Caco-2 (cell line): ENCODE results near the gene VSIG1. TPM values are rescaled to one million over a fixed set of nuclear protein-coding genes. Genes with fewer than 3 reads are reported as not detected.

Experiments
- BruUV-seq: library from RNA; stranded (reverse); fragments of 400-500 nt; replicated peaks from 2 replicates; lab custom pipeline; 2021; lab: Mats Ljungman, UMichigan
- CTCF ChIA-PET: fragments of 300-600 bp; sonication (Branson Sonifier 250); formaldehyde crosslinking; loops from one replicate; lab custom pipeline; 2022; ENCODE audit warnings: antibody characterized with exemption; lab: Charles Lee
- POLR2A ChIA-PET: fragments of 300-600 bp; sonication (Branson Sonifier 250); formaldehyde crosslinking; loops from one replicate; lab custom pipeline; 2022; ENCODE audit warnings: antibody characterized with exemption; lab: Charles Lee
- DNase-seq, 2 experiments: peaks; one replicate each; pipeline versions ENCODE4 v3.0.0 to v3.0.0-alpha.2; 2020 to 2022
- H3K27me3 ChIP-seq: replicated peaks from 2 replicates; pipeline ENCODE4 v1.6.0; 2011; ENCODE audit warnings: low read length; ENCODE audit not compliant: control insufficient read depth, insufficient read depth
- H3K36me3 ChIP-seq: 2 replicates; pipeline ENCODE4 v1.5.1; 2011; ENCODE audit warnings: low read length; ENCODE audit not compliant: control insufficient read depth, insufficient read depth
- H3K4me1 ChIP-seq: fragments of 250-450 bp; sonication (Bioruptor Pico); 2 replicates; pipeline ENCODE4 v1.5.1; 2020; ENCODE audit warnings: mild to moderate bottlenecking
- H3K4me3 ChIP-seq: 2 replicates; pipeline ENCODE4 v1.5.1; 2011; ENCODE audit warnings: low read depth, mild to moderate bottlenecking, control low read depth, low read length
- H3K9me3 ChIP-seq: fragments of 250-450 bp; sonication (Bioruptor Pico); 2 replicates; pipeline ENCODE4 v1.5.1; 2020; ENCODE audit warnings: mild to moderate bottlenecking, moderate library complexity
- H3K27ac Mint-ChIP-seq: one replicate; pipeline ENCODE4 v1.8.0; 2022; ENCODE audit warnings: mixed read lengths; ENCODE audit not compliant: unreplicated experiment
- H3K27me3 Mint-ChIP-seq: one replicate; pipeline ENCODE4 v1.8.0; 2022; ENCODE audit warnings: mixed read lengths; ENCODE audit not compliant: insufficient read depth, unreplicated experiment
- H3K36me3 Mint-ChIP-seq: one replicate; pipeline ENCODE4 v1.8.0; 2022; ENCODE audit warnings: mild to moderate bottlenecking, mixed read lengths; ENCODE audit not compliant: insufficient read depth, unreplicated experiment
- H3K4me1 Mint-ChIP-seq: one replicate; pipeline ENCODE4 v1.8.0; 2022; ENCODE audit warnings: low read depth, mixed read lengths; ENCODE audit not compliant: unreplicated experiment
- H3K4me3 Mint-ChIP-seq: one replicate; pipeline ENCODE4 v1.8.0; 2022; ENCODE audit warnings: mild to moderate bottlenecking, moderate library complexity, mixed read lengths; ENCODE audit not compliant: unreplicated experiment
- H3K9me3 Mint-ChIP-seq: one replicate; pipeline ENCODE4 v1.8.0; 2022; ENCODE audit warnings: mixed read lengths; ENCODE audit not compliant: unreplicated experiment
- intact Hi-C: fragments of 100-400 bp; cut with micrococcal nuclease; formaldehyde crosslinking; loops from one replicate; pipeline ENCODE4 v1.10.0; 2022; ENCODE audit not compliant: unreplicated experiment
- total RNA-seq: library from RNA; stranded (reverse); gene quantifications from 2 replicates; pipeline ENCODE4 v1.2.3, GENCODE V29; 2022
- TF ChIP-seq, protein P1 (sequence below), 2 experiments: fragments of 200-600 bp in 1 of 2; IDR thresholded peaks; 1 replicate in 1 of 2; 2 replicates in 1 of 2; pipeline versions ENCODE4 v1.5.1 to v1.8.0; 2011 to 2022; ENCODE audit warnings: antibody characterized with exemption in 1 of 2, control low read depth in 1 of 2, inconsistent platforms in 1 of 2, low read depth in 1 of 2, low read length in 1 of 2, mild to moderate bottlenecking in 1 of 2, moderate library complexity in 1 of 2; ENCODE audit not compliant: insufficient read depth in 1 of 2, severe bottlenecking in 1 of 2, unreplicated experiment in 1 of 2

VSIG1 gene
- total RNA-seq, 1 experiment from 2014 or later, result not detected

DNA sequence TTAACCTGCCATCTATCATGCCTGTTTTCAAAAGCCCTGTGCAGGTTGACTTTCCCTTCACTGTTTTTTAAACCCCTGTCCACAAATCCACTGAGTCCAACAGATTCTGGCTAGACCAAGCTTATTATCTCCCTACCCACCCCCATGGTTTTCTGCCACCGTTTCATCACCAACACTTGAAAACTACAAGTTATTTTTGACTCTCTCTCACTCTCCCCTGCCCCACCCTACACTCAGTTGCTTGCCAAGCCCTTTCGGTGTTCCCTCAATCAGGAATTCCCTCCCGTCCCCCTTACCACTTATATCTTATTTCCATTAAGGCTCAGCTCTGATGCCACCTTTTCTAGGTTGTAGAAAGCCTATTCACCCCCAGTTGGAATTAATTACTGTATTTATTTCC lies 76.4 kb downstream of the VSIG1 start:
- Mint-ChIP-seq H3K27ac (no peak overlapping the region), H3K4me3 (no peak overlapping the region), H3K9me3 (no peaks in the 10 kb centered on the region), H3K4me1 (no peaks in the 10 kb centered on the region), H3K36me3 (no peaks in the 10 kb centered on the region), H3K27me3 (no peaks in the 10 kb centered on the region)
- intact Hi-C loops, result no loop called here
- H3K9me3 ChIP-seq, result no peaks in the 10 kb centered on the region
- H3K4me3 ChIP-seq, result no peak overlapping the region
- CTCF ChIA-PET, result no interaction called here
- TF ChIP-seq, protein P1, sequence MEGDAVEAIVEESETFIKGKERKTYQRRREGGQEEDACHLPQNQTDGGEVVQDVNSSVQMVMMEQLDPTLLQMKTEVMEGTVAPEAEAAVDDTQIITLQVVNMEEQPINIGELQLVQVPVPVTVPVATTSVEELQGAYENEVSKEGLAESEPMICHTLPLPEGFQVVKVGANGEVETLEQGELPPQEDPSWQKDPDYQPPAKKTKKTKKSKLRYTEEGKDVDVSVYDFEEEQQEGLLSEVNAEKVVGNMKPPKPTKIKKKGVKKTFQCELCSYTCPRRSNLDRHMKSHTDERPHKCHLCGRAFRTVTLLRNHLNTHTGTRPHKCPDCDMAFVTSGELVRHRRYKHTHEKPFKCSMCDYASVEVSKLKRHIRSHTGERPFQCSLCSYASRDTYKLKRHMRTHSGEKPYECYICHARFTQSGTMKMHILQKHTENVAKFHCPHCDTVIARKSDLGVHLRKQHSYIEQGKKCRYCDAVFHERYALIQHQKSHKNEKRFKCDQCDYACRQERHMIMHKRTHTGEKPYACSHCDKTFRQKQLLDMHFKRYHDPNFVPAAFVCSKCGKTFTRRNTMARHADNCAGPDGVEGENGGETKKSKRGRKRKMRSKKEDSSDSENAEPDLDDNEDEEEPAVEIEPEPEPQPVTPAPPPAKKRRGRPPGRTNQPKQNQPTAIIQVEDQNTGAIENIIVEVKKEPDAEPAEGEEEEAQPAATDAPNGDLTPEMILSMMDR (IDR thresholded peaks at IDR 0.05; ENCODE audit: insufficient read depth in 1 of 2, low read depth in 1 of 2, low read length in 1 of 2, severe bottlenecking in 1 of 2, unreplicated experiment in 1 of 2), result no peak
- BruUV-seq, result no TSS peak
- POLR2A ChIA-PET, result no interaction called here
- H3K27me3 ChIP-seq, result no peaks in the 10 kb centered on the region
- H3K4me1 ChIP-seq, result no peaks in the 10 kb centered on the region
- no peaks in the 10 kb centered on the region for H3K36me3 ChIP-seq
- no peak for DNase-seq

DNA sequence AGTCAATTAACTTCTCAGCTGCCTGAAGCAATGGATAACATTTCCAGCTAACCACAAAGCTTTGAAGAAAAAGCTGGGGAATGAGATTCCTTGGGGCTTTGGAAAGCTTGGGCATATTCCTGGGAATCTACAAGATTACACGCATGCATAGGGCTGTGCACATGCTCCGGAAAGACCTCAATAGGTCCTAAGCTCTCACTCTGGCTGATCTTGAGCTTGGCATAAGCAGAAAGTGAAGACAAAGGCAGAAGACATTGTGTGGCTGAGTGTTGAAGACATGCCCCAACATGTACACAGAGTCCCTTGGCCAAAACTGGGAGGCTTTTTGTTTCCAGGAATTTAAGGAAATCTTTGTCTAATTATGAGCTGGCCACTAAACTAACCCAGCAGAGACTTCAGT lies 77.9 kb downstream of the VSIG1 start:
- no peak overlapping the region for H3K27ac Mint-ChIP-seq
- no peak overlapping the region for H3K4me3 Mint-ChIP-seq
- BruUV-seq, result no TSS peak
- no peaks in the 10 kb centered on the region for H3K4me1 Mint-ChIP-seq
- H3K27me3 Mint-ChIP-seq, result no peaks in the 10 kb centered on the region
- H3K4me1 ChIP-seq, result no peaks in the 10 kb centered on the region
- no peaks in the 10 kb centered on the region for H3K9me3 Mint-ChIP-seq
- ChIA-PET CTCF (no interaction called here), POLR2A (no interaction called here)
- TF ChIP-seq, protein P1 (IDR thresholded peaks at IDR 0.05; ENCODE audit: insufficient read depth in 1 of 2, low read depth in 1 of 2, low read length in 1 of 2, severe bottlenecking in 1 of 2, unreplicated experiment in 1 of 2), result no peak
- no peaks in the 10 kb centered on the region for H3K27me3 ChIP-seq
- no peak overlapping the region for H3K4me3 ChIP-seq
- no peaks in the 10 kb centered on the region for H3K36me3 ChIP-seq
- intact Hi-C loops, result no loop called here
- no peaks in the 10 kb centered on the region for H3K36me3 Mint-ChIP-seq
- no peaks in the 10 kb centered on the region for H3K9me3 ChIP-seq
- DNase-seq, result no peak

DNA sequence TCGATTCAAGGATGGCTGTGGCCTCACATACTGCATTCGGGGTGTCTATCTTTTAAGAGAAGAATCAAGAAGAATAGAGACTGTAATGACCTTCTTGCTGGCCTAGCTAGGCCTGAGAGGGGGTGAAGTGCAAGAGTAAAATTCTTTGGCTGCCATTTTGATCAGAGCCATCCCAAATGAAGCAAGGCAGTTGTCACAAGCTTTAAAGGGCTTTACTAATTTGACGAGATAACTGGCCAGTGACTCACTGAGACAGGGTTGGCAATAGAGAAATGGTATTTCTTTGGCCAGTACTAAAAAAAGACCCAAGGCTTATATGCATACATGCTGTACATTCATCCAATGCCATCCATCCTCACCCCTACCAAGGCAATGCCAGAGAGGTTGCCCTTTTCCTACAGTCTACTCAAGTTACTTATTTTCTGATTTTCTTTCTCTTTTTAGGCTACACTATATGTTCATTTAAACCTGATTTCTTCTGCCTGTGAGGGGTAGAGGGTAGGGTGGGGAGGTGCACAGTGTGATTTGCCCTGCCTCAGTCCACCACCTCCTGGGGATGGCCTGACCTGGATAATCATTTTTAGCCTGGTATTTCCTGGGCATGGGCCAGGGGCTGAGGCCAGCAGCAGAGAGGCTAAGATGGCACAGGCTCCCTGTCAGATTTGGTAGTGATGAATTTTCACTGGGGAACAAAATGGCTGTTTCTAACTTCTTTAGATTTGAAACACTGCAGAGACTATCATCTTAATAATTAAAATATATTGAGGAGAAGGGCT lies 78.9 kb downstream of the VSIG1 start:
- TF ChIP-seq, protein P1 (IDR thresholded peaks at IDR 0.05; ENCODE audit: insufficient read depth in 1 of 2, low read depth in 1 of 2, low read length in 1 of 2, severe bottlenecking in 1 of 2, unreplicated experiment in 1 of 2), result no peak
- CTCF ChIA-PET, result no interaction called here
- Mint-ChIP-seq H3K9me3 (no peaks in the 10 kb centered on the region), H3K27ac (no peak overlapping the region), H3K27me3 (no peaks in the 10 kb centered on the region), H3K4me3 (no peak overlapping the region), H3K4me1 (no peaks in the 10 kb centered on the region), H3K36me3 (no peaks in the 10 kb centered on the region)
- no peaks in the 10 kb centered on the region for H3K36me3 ChIP-seq
- no peak for DNase-seq
- intact Hi-C loops, result no loop called here
- BruUV-seq, result no TSS peak
- H3K4me3 ChIP-seq, result no peak overlapping the region
- H3K9me3 ChIP-seq, result no peaks in the 10 kb centered on the region
- no peaks in the 10 kb centered on the region for H3K27me3 ChIP-seq
- POLR2A ChIA-PET, result no interaction called here
- no peaks in the 10 kb centered on the region for H3K4me1 ChIP-seq
